SK-N-MC (cell line): ENCODE results near the gene MAP6.

Experiments
- DNase-seq: peaks from one replicate; pipeline ENCODE4 v3.0.0-alpha.2; 2011; ENCODE audit warnings: low read depth, low spot score
- H3K27ac ChIP-seq: fragments of 200-600 bp; sonication (generic); 2 replicates; pipeline ENCODE4 v1.5.1; 2016; ENCODE audit warnings: mixed run types
- H3K36me3 ChIP-seq: fragments of 200-600 bp; sonication (generic); 2 replicates; pipeline ENCODE4 v1.6.1; 2017; ENCODE audit warnings: antibody characterized with exemption, low read length, mixed read lengths; ENCODE audit not compliant: insufficient read depth
- H3K4me3 ChIP-seq: fragments of 200-600 bp; sonication (generic); 2 replicates; pipeline ENCODE4 v1.5.1; 2016
- H3K9ac ChIP-seq: fragments of 200-600 bp; sonication (generic); 2 replicates; pipeline ENCODE4 v1.8.0; 2017; ENCODE audit warnings: mixed run types, mixed read lengths; ENCODE audit not compliant: insufficient read length
- H3K9me3 ChIP-seq: fragments of 200-600 bp; sonication (generic); 2 replicates; pipeline ENCODE4 v1.6.1; 2017; ENCODE audit warnings: low read depth, mild to moderate bottlenecking, antibody characterized with exemption, low read length, moderate library complexity, mixed read lengths
- EZH2 ChIP-seq: fragments of 200-600 bp; sonication (generic); IDR thresholded peaks from one replicate; pipeline ENCODE4 v1.6.1; 2017; ENCODE audit warnings: antibody characterized with exemption
- FOXP2 ChIP-seq: optimal IDR thresholded peaks from 2 replicates; pipeline ENCODE3; 2011; ENCODE audit warnings: mild to moderate bottlenecking, moderate library complexity; ENCODE audit not compliant: insufficient read depth; ENCODE audit errors: extremely low read length, control extremely low read depth
- POLR2AphosphoS5 ChIP-seq: IDR thresholded peaks from 2 replicates; pipeline ENCODE4 v1.6.1; 2012; ENCODE audit warnings: mild to moderate bottlenecking, low read depth, low read length, borderline replicate concordance

The MAP6 gene

GRCh38 chr11:75655605-75656004 is 13.2 kb downstream of the MAP6 start:
- Histone ChIP-seq H3K9me3 (no peaks in the 10 kb centered on the region), H3K36me3 (no peaks in the 10 kb centered on the region), H3K9ac (no peak overlapping the region), H3K4me3 (no peak overlapping the region), H3K27ac (no peak overlapping the region)
- TF ChIP-seq EZH2 (no peak), FOXP2 (no peak), POLR2AphosphoS5 (no peak)
- no peak for DNase-seq

- no peak for DNase-seq
- Histone ChIP-seq H3K4me3 (no peak overlapping the region), H3K36me3 (no peaks in the 10 kb centered on the region), H3K9me3 (no peaks in the 10 kb centered on the region), H3K9ac (no peak overlapping the region), H3K27ac (no peak overlapping the region)
- TF ChIP-seq FOXP2 (no peak), EZH2 (no peak), POLR2AphosphoS5 (no peak)
Measured at GRCh38 chr11:75654314-75654713, 14.5 kb downstream of the MAP6 start.

GRCh38 chr11:75653532-75653931 is 15.3 kb downstream of the MAP6 start:
- H3K9me3 ChIP-seq, result no peaks in the 10 kb centered on the region
- TF ChIP-seq EZH2 (no peak), FOXP2 (no peak), POLR2AphosphoS5 (no peak)
- H3K9ac ChIP-seq, result no peak overlapping the region
- DNase-seq, result no peak
- no peak overlapping the region for H3K27ac ChIP-seq
- no peaks in the 10 kb centered on the region for H3K36me3 ChIP-seq
- H3K4me3 ChIP-seq, result no peak overlapping the region

- Histone ChIP-seq H3K4me3 (no peak overlapping the region), H3K36me3 (no peaks in the 10 kb centered on the region), H3K9me3 (no peaks in the 10 kb centered on the region), H3K9ac (no peak overlapping the region), H3K27ac (no peak overlapping the region)
- no peak for DNase-seq
- TF ChIP-seq EZH2 (no peak), POLR2AphosphoS5 (no peak), FOXP2 (no peak)
Measured at GRCh38 chr11:75652936-75653335, 15.9 kb downstream of the MAP6 start.

- no peak for TF ChIP-seq POLR2AphosphoS5
- no peak for TF ChIP-seq EZH2
- TF ChIP-seq FOXP2, result no peak
- Histone ChIP-seq H3K4me3 (no peak overlapping the region), H3K27ac (no peak overlapping the region), H3K36me3 (no peaks in the 10 kb centered on the region), H3K9me3 (no peaks in the 10 kb centered on the region), H3K9ac (no peak overlapping the region)
- DNase-seq, result no peak
Measured at GRCh38 chr11:75651218-75651617, 17.6 kb downstream of the MAP6 start.

GRCh38 chr11:75650167-75650723 is 18.6 kb downstream of the MAP6 start:
- H3K4me3 ChIP-seq, result no peak overlapping the region
- no peak overlapping the region for H3K9ac ChIP-seq
- H3K9me3 ChIP-seq, result no peaks in the 10 kb centered on the region
- no peak for DNase-seq
- no peak overlapping the region for H3K27ac ChIP-seq
- no peaks in the 10 kb centered on the region for H3K36me3 ChIP-seq
- TF ChIP-seq POLR2AphosphoS5, result no peak
- TF ChIP-seq FOXP2, result no peak
- TF ChIP-seq EZH2, result no peak

- TF ChIP-seq EZH2 (no peak), POLR2AphosphoS5 (no peak), FOXP2 (no peak)
- no peaks in the 10 kb centered on the region for H3K36me3 ChIP-seq
- no peak overlapping the region for H3K9ac ChIP-seq
- no peaks in the 10 kb centered on the region for H3K9me3 ChIP-seq
- H3K4me3 ChIP-seq, result no peak overlapping the region
- no peak for DNase-seq
- no peak overlapping the region for H3K27ac ChIP-seq
Measured at GRCh38 chr11:75644946-75645345, 23.9 kb downstream of the MAP6 start.

- Histone ChIP-seq H3K4me3 (no peak overlapping the region), H3K9me3 (no peaks in the 10 kb centered on the region), H3K27ac (no peak overlapping the region), H3K9ac (no peak overlapping the region), H3K36me3 (no peaks in the 10 kb centered on the region)
- TF ChIP-seq POLR2AphosphoS5 (no peak), FOXP2 (no peak), EZH2 (no peak)
- DNase-seq, result no peak
Measured at GRCh38 chr11:75644370-75644769, 24.5 kb downstream of the MAP6 start.

- Histone ChIP-seq H3K36me3 (no peaks in the 10 kb centered on the region), H3K27ac (no peak overlapping the region), H3K4me3 (no peak overlapping the region), H3K9ac (no peak overlapping the region), H3K9me3 (no peaks in the 10 kb centered on the region)
- no peak for DNase-seq
- TF ChIP-seq EZH2, result no peak
- no peak for TF ChIP-seq POLR2AphosphoS5
- TF ChIP-seq FOXP2, result no peak
Measured at GRCh38 chr11:75642402-75643113, 26.3 kb downstream of the MAP6 start.
